Vagina (tissue), 2 donors: Measurements from ENCODE around the gene KCND2. TPM values are rescaled to one million over a fixed set of nuclear protein-coding genes. Genes with fewer than 3 reads are reported as not detected.

Experiments
- DNase-seq, 2 donors: peaks; one replicate each; pipeline ENCODE4 v3.0.0-alpha.2; 2017; ENCODE audit errors: extremely low spot score in 2 of 2
- H3K27ac ChIP-seq: fragments of 200-600 bp; sonication (generic); one replicate; pipeline ENCODE4 v1.5.1; 2019
- H3K27me3 ChIP-seq: fragments of 200-600 bp; sonication (generic); one replicate; pipeline ENCODE4 v1.5.1; 2019
- H3K36me3 ChIP-seq, 2 donors: fragments of 200-600 bp; sonication (generic); one replicate each; pipeline ENCODE4 v1.5.1; 2017 to 2019
- H3K4me1 ChIP-seq: fragments of 200-600 bp; sonication (generic); one replicate; pipeline ENCODE4 v1.5.1; 2019
- H3K4me3 ChIP-seq, 2 donors: fragments of 200-600 bp; sonication (generic); 1 replicate in 1 of 2; 2 replicates in 1 of 2; pipeline ENCODE4 v1.5.1; 2016 to 2019
- H3K9me3 ChIP-seq: fragments of 200-600 bp; sonication (generic); one replicate; pipeline ENCODE4 v1.5.1; 2019
- POLR2A ChIP-seq, 2 donors: fragments of 450-650 bp; IDR thresholded peaks; one replicate each; pipeline ENCODE4 v1.6.1; 2017; ENCODE audit warnings: antibody characterized with exemption in 2 of 2, mild to moderate bottlenecking in 2 of 2, moderate library complexity in 2 of 2
- POLR2AphosphoS5 ChIP-seq, 2 donors: sonication (generic); formaldehyde crosslinking; IDR thresholded peaks; one replicate each; pipeline ENCODE4 v1.9.0; 2017; ENCODE audit warnings: antibody characterized with exemption in 2 of 2, mild to moderate bottlenecking in 2 of 2, low read depth in 1 of 2; ENCODE audit not compliant: insufficient read depth in 1 of 2
- intact Hi-C: fragments of 100-400 bp; cut with DNase I; formaldehyde crosslinking; loops from one replicate; pipeline ENCODE4 v1.15.1; 2023
- total RNA-seq: library from RNA; depleted of rRNA; stranded (reverse); fragments of >200 nt; gene quantifications from one replicate; pipeline ENCODE4 v1.2.3, GENCODE V29; 2016
- TF ChIP-seq, protein P1 (sequence below), 3 experiments: fragments of 450-650 bp in 2 of 3; fragments of 200-600 bp in 1 of 3; sonication (generic) in 1 of 3; IDR thresholded peaks; one replicate each; pipeline ENCODE4 v1.5.1; 2017 to 2019; ENCODE audit warnings: antibody characterized with exemption in 3 of 3, mild to moderate bottlenecking in 2 of 3, moderate library complexity in 2 of 3

The KCND2 gene
- total RNA-seq, 1 donor from 2014 or later = 3.7 TPM

- H3K4me3 ChIP-seq = no peak overlapping the region
- no peaks in the 10 kb centered on the region for H3K4me1 ChIP-seq
- H3K27ac ChIP-seq = no peak overlapping the region
- intact Hi-C loops = no loop called here
- H3K27me3 ChIP-seq = no peaks in the 10 kb centered on the region
- H3K9me3 ChIP-seq = no peaks in the 10 kb centered on the region
- TF ChIP-seq POLR2A (IDR thresholded peaks at IDR 0.05) (no peak), POLR2AphosphoS5 (IDR thresholded peaks at IDR 0.05; ENCODE audit: insufficient read depth in 1 of 2, low read depth in 1 of 2) (no peak)
- TF ChIP-seq, protein P1, sequence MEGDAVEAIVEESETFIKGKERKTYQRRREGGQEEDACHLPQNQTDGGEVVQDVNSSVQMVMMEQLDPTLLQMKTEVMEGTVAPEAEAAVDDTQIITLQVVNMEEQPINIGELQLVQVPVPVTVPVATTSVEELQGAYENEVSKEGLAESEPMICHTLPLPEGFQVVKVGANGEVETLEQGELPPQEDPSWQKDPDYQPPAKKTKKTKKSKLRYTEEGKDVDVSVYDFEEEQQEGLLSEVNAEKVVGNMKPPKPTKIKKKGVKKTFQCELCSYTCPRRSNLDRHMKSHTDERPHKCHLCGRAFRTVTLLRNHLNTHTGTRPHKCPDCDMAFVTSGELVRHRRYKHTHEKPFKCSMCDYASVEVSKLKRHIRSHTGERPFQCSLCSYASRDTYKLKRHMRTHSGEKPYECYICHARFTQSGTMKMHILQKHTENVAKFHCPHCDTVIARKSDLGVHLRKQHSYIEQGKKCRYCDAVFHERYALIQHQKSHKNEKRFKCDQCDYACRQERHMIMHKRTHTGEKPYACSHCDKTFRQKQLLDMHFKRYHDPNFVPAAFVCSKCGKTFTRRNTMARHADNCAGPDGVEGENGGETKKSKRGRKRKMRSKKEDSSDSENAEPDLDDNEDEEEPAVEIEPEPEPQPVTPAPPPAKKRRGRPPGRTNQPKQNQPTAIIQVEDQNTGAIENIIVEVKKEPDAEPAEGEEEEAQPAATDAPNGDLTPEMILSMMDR (IDR thresholded peaks at IDR 0.05) = no peak
- DNase-seq = no peak
- no peaks in the 10 kb centered on the region for H3K36me3 ChIP-seq
Observed at GRCh38 chr7:120716307-120716706, 443.3 kb downstream of the KCND2 start.

DNA sequence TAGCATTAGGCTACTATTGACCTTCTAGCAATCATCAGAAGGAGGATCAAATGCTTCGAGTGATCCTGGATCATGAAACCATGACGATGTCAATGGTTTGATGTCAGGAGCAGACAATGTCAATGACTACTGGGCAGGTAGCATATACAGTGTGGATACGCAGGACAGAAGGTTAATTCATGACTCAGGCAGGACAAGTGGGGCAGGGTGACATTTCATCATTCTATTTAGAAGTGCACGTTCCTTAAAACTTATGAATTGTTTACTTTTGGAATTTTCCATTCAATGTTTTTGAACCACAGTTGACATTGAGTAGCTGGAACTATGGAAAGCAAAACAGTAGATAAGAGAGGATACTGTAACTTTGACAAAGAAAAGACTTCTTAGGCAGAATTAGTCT is 444.2 kb downstream of the KCND2 start:
- Histone ChIP-seq H3K27me3 (no peaks in the 10 kb centered on the region), H3K36me3 (no peaks in the 10 kb centered on the region), H3K9me3 (no peaks in the 10 kb centered on the region), H3K4me1 (no peaks in the 10 kb centered on the region), H3K27ac (no peak overlapping the region), H3K4me3 (no peak overlapping the region)
- TF ChIP-seq POLR2AphosphoS5 (IDR thresholded peaks at IDR 0.05; ENCODE audit: insufficient read depth in 1 of 2, low read depth in 1 of 2) = no peak
- no peak for TF ChIP-seq POLR2A (IDR thresholded peaks at IDR 0.05)
- TF ChIP-seq, protein P1 (IDR thresholded peaks at IDR 0.05) = no peak
- DNase-seq = no peak
- intact Hi-C loops = no loop called here

DNA sequence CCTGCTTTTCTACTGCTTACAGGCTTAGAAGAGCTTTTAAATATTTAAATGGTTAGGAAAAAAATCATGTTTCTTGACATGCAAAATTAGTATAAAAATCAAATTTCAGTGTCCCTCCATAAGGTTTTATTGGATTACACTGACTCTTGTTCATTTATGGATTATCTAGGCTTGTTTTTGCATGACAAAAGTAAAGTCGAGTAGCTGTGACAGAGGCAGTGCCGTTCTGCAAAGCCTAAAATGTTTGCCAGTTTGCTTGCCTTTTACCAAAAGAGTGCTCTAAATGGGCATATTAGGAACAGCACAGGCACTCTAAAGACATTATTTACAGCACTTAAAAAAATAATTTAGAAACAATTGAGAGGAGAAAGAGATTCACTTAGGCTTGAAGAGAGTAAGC is 445.4 kb downstream of the KCND2 start:
- TF ChIP-seq POLR2A (IDR thresholded peaks at IDR 0.05) (no peak), POLR2AphosphoS5 (IDR thresholded peaks at IDR 0.05; ENCODE audit: insufficient read depth in 1 of 2, low read depth in 1 of 2) (no peak)
- TF ChIP-seq, protein P1 (IDR thresholded peaks at IDR 0.05) = no peak
- Histone ChIP-seq H3K27ac (no peak overlapping the region), H3K4me3 (no peak overlapping the region), H3K27me3 (no peaks in the 10 kb centered on the region), H3K36me3 (no peaks in the 10 kb centered on the region), H3K4me1 (no peaks in the 10 kb centered on the region), H3K9me3 (no peaks in the 10 kb centered on the region)
- no peak for DNase-seq
- intact Hi-C loops = no loop called here

- Histone ChIP-seq H3K27me3 (no peaks in the 10 kb centered on the region), H3K36me3 (no peaks in the 10 kb centered on the region), H3K9me3 (no peaks in the 10 kb centered on the region), H3K27ac (no peak overlapping the region), H3K4me3 (no peak overlapping the region), H3K4me1 (no peaks in the 10 kb centered on the region)
- intact Hi-C loops = no loop called here
- DNase-seq = no peak
- TF ChIP-seq POLR2AphosphoS5 (IDR thresholded peaks at IDR 0.05; ENCODE audit: insufficient read depth in 1 of 2, low read depth in 1 of 2) (no peak), POLR2A (IDR thresholded peaks at IDR 0.05) (no peak)
- TF ChIP-seq, protein P1 (IDR thresholded peaks at IDR 0.05) = no peak
Observed at GRCh38 chr7:120720317-120720716, 447.3 kb downstream of the KCND2 start.

GRCh38 chr7:120723465-120724385 is 450.8 kb downstream of the KCND2 start:
- Histone ChIP-seq H3K4me1 (no peaks in the 10 kb centered on the region), H3K4me3 (no peak overlapping the region), H3K27ac (no peak overlapping the region), H3K27me3 (no peaks in the 10 kb centered on the region), H3K36me3 (no peaks in the 10 kb centered on the region), H3K9me3 (no peaks in the 10 kb centered on the region)
- no peak for DNase-seq
- intact Hi-C loops = no loop called here
- TF ChIP-seq POLR2AphosphoS5 (IDR thresholded peaks at IDR 0.05; ENCODE audit: insufficient read depth in 1 of 2, low read depth in 1 of 2) = no peak
- TF ChIP-seq POLR2A (IDR thresholded peaks at IDR 0.05) = no peak
- TF ChIP-seq, protein P1 (IDR thresholded peaks at IDR 0.05) = no peak
